ENCODE measurements around the gene P2RY2. TPM values are rescaled to one million over a fixed set of nuclear protein-coding genes. Genes with fewer than 3 reads are reported as not detected.

Gene P2RY2
- total and polyA plus RNA-seq, 9 of the 15 experiments (the other 6 are each of a cell fraction or from before 2014, with no cell fraction given), result not detected

GRCh38 chr11:73176145-73176873 is 41.8 kb upstream of the P2RY2 start:
- no TSS peak for BruUV-seq (replicated peaks)

GRCh38 chr11:73176874-73177155 is 41.3 kb upstream of the P2RY2 start:
- H3K27ac ChIP-seq (ENCODE audit: extremely low read depth, low read depth, low read length), result no peak overlapping the region
- POLR2A ChIA-PET, result interaction anchor here (1.1 kb wide), 1 partner anchor 12 kb away, joined by 3 read pairs; no protein-coding TSS in a partner anchor
- H3K4me2 ChIP-seq (ENCODE audit: insufficient read depth, low read length), result no peak overlapping the region
- no peak for DNase-seq (ENCODE audit: extremely low read depth in 1 of 4, low spot score in 3 of 4)
- H3K9me1 ChIP-seq (ENCODE audit: control insufficient read depth, insufficient read depth, low read length), result no peaks in the 10 kb centered on the region
- no peaks in the 10 kb centered on the region for H3K79me2 ChIP-seq (ENCODE audit: control insufficient read depth, insufficient read depth, low read length)
- 0% methylated on average over 1 of the region's 1 CpG for WGBS (ENCODE audit: insufficient coverage, low coverage, missing lambda C conversion rate)
- no peak overlapping the region for H3K4me3 ChIP-seq
- H3K36me3 ChIP-seq (ENCODE audit: control insufficient read depth, insufficient read depth, low read length), result no peaks in the 10 kb centered on the region
- no peaks in the 10 kb centered on the region for H4K20me1 ChIP-seq (replicated peaks; ENCODE audit: control insufficient read depth, insufficient read depth, low read length)
- ATAC-seq, result no peak
- no peak overlapping the region for H3K9ac ChIP-seq (ENCODE audit: insufficient read depth in 1 of 2, low read depth in 2 of 2, low read length in 2 of 2)
- CTCF ChIA-PET (ENCODE audit: low intra/inter-chr PET ratio), result interaction anchor here (1.9 to 4.3 kb wide), 2 partner anchors 252 to 345 kb away, joined by 16 to 47 read pairs; no protein-coding TSS in a partner anchor
- no peak for FAIRE-seq
- no peaks in the 10 kb centered on the region for H3K9me3 ChIP-seq (replicated peaks; ENCODE audit: control insufficient read depth, insufficient read depth, low read depth, low read length)
- intact Hi-C loops (cut with micrococcal nuclease), result loop anchor here (5.0 kb wide), 1 partner anchor 590 kb away; no protein-coding TSS in a partner anchor
- in situ Hi-C loops (cut with MboI), result loop anchor here (5.0 kb wide), 1 partner anchor 345 kb away; no protein-coding TSS in a partner anchor
- H3K4me1 ChIP-seq (replicated peaks in 1 of 2; ENCODE audit: control insufficient read depth in 2 of 2, insufficient read depth in 2 of 2, low read length in 2 of 2), result peaks cover 0 to 4% of the 10 kb centered on the region in 2 experiments; a peak in 1 of 5 replicates
- H2AFZ ChIP-seq (ENCODE audit: low read depth, low read length), result no peak overlapping the region
- no TSS peak for BruUV-seq (replicated peaks)
- no peaks in the 10 kb centered on the region for H3K27me3 ChIP-seq (ENCODE audit: control insufficient read depth in 2 of 2, insufficient read depth in 2 of 2, low read length in 2 of 2)
- no peak for TF ChIP-seq ATF3 (IDR thresholded peaks at IDR 0.05)
- no peak for TF ChIP-seq ATF3 (CRISPR knock-in tag; conservative IDR thresholded peaks at IDR 0.05)
- no peak for TF ChIP-seq PHTF2 (CRISPR knock-in tag; IDR thresholded peaks at IDR 0.05)
- TF ChIP-seq ZNF253 (CRISPR knock-in tag; conservative IDR thresholded peaks at IDR 0.05), result no peak
- TF ChIP-seq RBBP5 (IDR thresholded peaks at IDR 0.05; ENCODE audit: borderline replicate concordance, insufficient read depth, low read length, poor library complexity, severe bottlenecking), result no peak
- no peak for TF ChIP-seq BRF1 (IDR thresholded peaks at IDR 0.05; ENCODE audit: borderline replicate concordance, extremely low read depth, insufficient read length)
- TF ChIP-seq ZNF644 (tag; IDR thresholded peaks at IDR 0.05; ENCODE audit: low read depth), result no peak
- TF ChIP-seq SFPQ (IDR thresholded peaks at IDR 0.05; ENCODE audit: low read depth, low read length), result no peak
- no peak for TF ChIP-seq ZKSCAN8 (CRISPR knock-in tag; IDR thresholded peaks at IDR 0.05)
- no peak for TF ChIP-seq ZNF146 (CRISPR knock-in tag; IDR thresholded peaks at IDR 0.05; ENCODE audit: unreplicated experiment)

More at GRCh38 chr11:73176145-73176873, 41.8 kb upstream of the P2RY2 start:
- no peak for ATAC-seq
- Histone ChIP-seq H3K27ac (ENCODE audit: extremely low read depth, low read depth, low read length) (no peak overlapping the region), H3K27me3 (ENCODE audit: control insufficient read depth in 2 of 2, insufficient read depth in 2 of 2, low read length in 2 of 2) (no peaks in the 10 kb centered on the region), H3K4me3 (no peak overlapping the region), H3K79me2 (ENCODE audit: control insufficient read depth, insufficient read depth, low read length) (no peaks in the 10 kb centered on the region), H3K9ac (ENCODE audit: insufficient read depth in 1 of 2, low read depth in 2 of 2, low read length in 2 of 2) (no peak overlapping the region), H3K4me2 (ENCODE audit: insufficient read depth, low read length) (no peak overlapping the region), H2AFZ (ENCODE audit: low read depth, low read length) (no peak overlapping the region), H3K4me1 (replicated peaks in 1 of 2; ENCODE audit: control insufficient read depth in 2 of 2, insufficient read depth in 2 of 2, low read length in 2 of 2) (peaks cover 1 to 4% of the 10 kb centered on the region in 2 experiments; a peak in 2 of 5 replicates), H4K20me1 (replicated peaks; ENCODE audit: control insufficient read depth, insufficient read depth, low read length) (no peaks in the 10 kb centered on the region), H3K9me3 (replicated peaks; ENCODE audit: control insufficient read depth, insufficient read depth, low read depth, low read length) (no peaks in the 10 kb centered on the region), H3K9me1 (ENCODE audit: control insufficient read depth, insufficient read depth, low read length) (no peaks in the 10 kb centered on the region), H3K36me3 (ENCODE audit: control insufficient read depth, insufficient read depth, low read length) (no peaks in the 10 kb centered on the region)
- FAIRE-seq, result no peak
- POLR2A ChIA-PET, result interaction anchor here (0.7 kb wide), 2 partner anchors 12 to 327 kb away, joined by 3 to 4 read pairs; no protein-coding TSS in a partner anchor
- intact Hi-C loops (cut with micrococcal nuclease) (loop anchor here (5.0 kb wide), 1 partner anchor 589 kb away; no protein-coding TSS in a partner anchor), in situ Hi-C loops (cut with MboI) (loop anchor here (5.0 kb wide), 1 partner anchor 344 kb away; no protein-coding TSS in a partner anchor)
- CTCF ChIA-PET (ENCODE audit: low intra/inter-chr PET ratio), result interaction anchor here (4.3 kb wide), 1 partner anchor 344 kb away, joined by 47 read pairs; no protein-coding TSS in a partner anchor
- 18% methylated on average over 5 of the region's 5 CpGs for whole genome bisulfite sequencing (ENCODE audit: insufficient coverage, low coverage, missing lambda C conversion rate)
- no peak for DNase-seq (ENCODE audit: extremely low read depth in 1 of 4, low spot score in 3 of 4)
- no peak for TF ChIP-seq CBX8 (IDR thresholded peaks at IDR 0.05; ENCODE audit: borderline replicate concordance, extremely low read depth, low read depth, low read length, poor library complexity, severe bottlenecking)
- no peak for TF ChIP-seq GABPB2 (CRISPR knock-in tag; conservative IDR thresholded peaks at IDR 0.05)

Data from K562 (cell line).